ENCODE data around the gene PEAR1. TPM values are rescaled to one million over a fixed set of nuclear protein-coding genes. Genes with fewer than 3 reads are reported as not detected.

PEAR1 gene
- total RNA-seq, 1 donor from 2014 or later = 0.31 TPM

Small RNAs within 50 kb of the gene (small RNA-seq; reads per million reads assigned to genes)
- gene MIR765 = not detected

Other genes with a start within 250 kb of the PEAR1 start
- gene NES, start 216.3 kb upstream of the PEAR1 start, total RNA-seq = 24.0 TPM
- gene CRABP2, start 188.1 kb upstream of the PEAR1 start, total RNA-seq = 3.1 TPM
- 9.2 TPM for gene METTL25B, start 165.2 kb upstream of the PEAR1 start, total RNA-seq
- 6.2 TPM for gene ISG20L2, start 165.0 kb upstream of the PEAR1 start, total RNA-seq
- gene MRPL24, start 152.6 kb upstream of the PEAR1 start, total RNA-seq = 10.6 TPM
- 61.6 TPM for gene HDGF, start 142.0 kb upstream of the PEAR1 start, total RNA-seq
- gene PRCC, start 126.2 kb upstream of the PEAR1 start, total RNA-seq = 16.2 TPM
- not detected for gene SH2D2A, start 76.9 kb upstream of the PEAR1 start, total RNA-seq
- 0.31 TPM for gene INSRR, start 34.6 kb upstream of the PEAR1 start, total RNA-seq
- gene NTRK1, start 32.9 kb upstream of the PEAR1 start, total RNA-seq = not detected
- 0.16 TPM for gene LRRC71, start 26.9 kb downstream of the PEAR1 start, total RNA-seq
- 38.4 TPM for gene ARHGEF11, start 152.0 kb downstream of the PEAR1 start, total RNA-seq
- gene ETV3L, start 206.1 kb downstream of the PEAR1 start, total RNA-seq = not detected
- gene ETV3, start 244.7 kb downstream of the PEAR1 start, total RNA-seq = 16.5 TPM